G401 (cell line): ENCODE data around the gene GPRASP2. TPM values are rescaled to one million over a fixed set of nuclear protein-coding genes. Genes with fewer than 3 reads are reported as not detected.

Experiments used
- DNase-seq: peaks from one replicate; pipeline ENCODE4 v3.0.0-alpha.2; 2015; ENCODE audit warnings: low spot score
- in situ Hi-C: cut with HindIII; loops from 2 replicates; pipeline ENCODE4 v1.10.0; 2016; ENCODE audit warnings: low sequenced_read_pairs, mixed read lengths
- total RNA-seq: library from RNA; depleted of rRNA; stranded (reverse); fragments of >200 nt; shearing (Covaris generic); gene quantifications from 2 replicates; pipeline ENCODE4 v1.2.3, GENCODE V29; 2014; rRNA removed

The GPRASP2 gene
- total RNA-seq, 1 experiment from 2014 or later = 21.1 TPM

- in situ Hi-C loops = no loop called here
- no peak for DNase-seq
These were observed 16.4 kb downstream of the GPRASP2 start for GRCh38 chrX:102728646-102729045.

GRCh38 chrX:102739657-102740056, 27.4 kb downstream of the GPRASP2 start:
- no peak for DNase-seq
- in situ Hi-C loops = no loop called here

GRCh38 chrX:102744307-102744706, 32.1 kb downstream of the GPRASP2 start:
- in situ Hi-C loops = no loop called here
- no peak for DNase-seq

GRCh38 chrX:102745513-102745856, 33.2 kb downstream of the GPRASP2 start:
- in situ Hi-C loops = no loop called here
- DNase-seq = no peak

- DNase-seq = peak; percentile 36
- in situ Hi-C loops = no loop called here
These were observed 33.8 kb downstream of the GPRASP2 start for GRCh38 chrX:102745857-102746584.

- DNase-seq = no peak
- in situ Hi-C loops = no loop called here
These were observed 53.0 kb downstream of the GPRASP2 start for GRCh38 chrX:102765217-102765616.

- in situ Hi-C loops = no loop called here
- peak; percentile 65 for DNase-seq
These were observed 53.6 kb downstream of the GPRASP2 start for GRCh38 chrX:102765809-102766208.

GRCh38 chrX:102767287-102767686, 55.0 kb downstream of the GPRASP2 start:
- in situ Hi-C loops = no loop called here
- DNase-seq = no peak

Other genes with a start within 250 kb of the GPRASP2 start
- gene TCP11X2, start 240.6 kb upstream of the GPRASP2 start, total RNA-seq = not detected in 2 replicates
- 2.1 and 9.7 TPM in 2 replicates for gene TMSB15A, start 195.7 kb upstream of the GPRASP2 start, total RNA-seq
- gene ARMCX5, start 112.9 kb upstream of the GPRASP2 start, total RNA-seq = 8.7 and 18.1 TPM in 2 replicates
- 0.43 and 0.44 TPM in 2 replicates for gene GPRASP1, start 61.0 kb upstream of the GPRASP2 start, total RNA-seq
- 2.0 and 5.1 TPM in 2 replicates for gene GPRASP3, start 8.3 kb downstream of the GPRASP2 start, total RNA-seq
- not detected in 2 replicates for gene RAB40AL, start 224.8 kb downstream of the GPRASP2 start, total RNA-seq